Posterior cingulate gyrus (tissue), 11 donors: ENCODE data around the gene C1QTNF4.
A peak's percentile ranks its signal among the peaks of the same experiment; 100 is the strongest.
"Not testable (repeated sequence)": the region's sequence is repeated elsewhere in the genome, so short reads cannot be mapped to it uniquely, and the experiment has no call there.

Experiments used
- DNase-seq, 10 donors: peaks; one replicate each; pipeline versions ENCODE4 v3.0.0 to v3.0.0-alpha.2; 2020 to 2021; ENCODE audit warnings: mixed read lengths in 3 of 10
- intact Hi-C: fragments of 100-400 bp; cut with DNase I; formaldehyde crosslinking; loops from one replicate; pipeline ENCODE4 v1.15.1; 2023

C1QTNF4 gene

GRCh38 chr11:47593934-47594855 lies at the start of gene C1QTNF4:
TSS of gene C1QTNF4 (minus strand) at chr11:47594411. CDS start at chr11:47590810, 3,601 bp downstream.
- intact Hi-C loops = no loop called here
- peak in 1 of 10 donors; percentile 83 for DNase-seq

- DNase-seq = peak; percentile 90 to 99 (median 94)
- intact Hi-C loops = loop anchor here (2.0 to 10.0 kb wide), 3 partner anchors 65 to 203 kb away; partner anchors contain the start of genes KBTBD4, NDUFS3 and NUP160
These were observed 48.1 kb upstream of the C1QTNF4 start, which contains the start of gene MTCH2 for GRCh38 chr11:47642099-47642855. TSS of gene MTCH2 (minus strand) at chr11:47642559. CDS start at chr11:47642465, 94 bp downstream.

- peak in 7 of 10 donors; percentile 14 to 90 (median 37) for DNase-seq
- intact Hi-C loops = loop anchor here (2.0 to 10.0 kb wide), 3 partner anchors 64 to 203 kb away; partner anchors contain the start of genes KBTBD4, NDUFS3 and NUP160
These were observed 47.4 kb upstream of the C1QTNF4 start for GRCh38 chr11:47641600-47642098.

GRCh38 chr11:47640506-47640905 lies 46.3 kb upstream of the C1QTNF4 start:
- intact Hi-C loops = loop anchor here (5.0 to 10.0 kb wide), 2 partner anchors 63 to 204 kb away; partner anchors contain the start of genes KBTBD4, NDUFS3 and NUP160
- not testable (repeated sequence) for DNase-seq

GRCh38 chr11:47636331-47636730 lies 42.1 kb upstream of the C1QTNF4 start:
- intact Hi-C loops = not testable (repeated sequence)

GRCh38 chr11:47631473-47631872 lies 37.3 kb upstream of the C1QTNF4 start:
- intact Hi-C loops = no loop called here
- DNase-seq = no peak

More at GRCh38 chr11:47636331-47636730, 42.1 kb upstream of the C1QTNF4 start:
- DNase-seq = not testable (repeated sequence)

GRCh38 chr11:47628026-47628425 lies 33.8 kb upstream of the C1QTNF4 start:
- intact Hi-C loops = no loop called here
- DNase-seq = no peak

GRCh38 chr11:47626234-47626633 lies 32.0 kb upstream of the C1QTNF4 start:
- no peak for DNase-seq
- intact Hi-C loops = no loop called here

- intact Hi-C loops = no loop called here
- DNase-seq = no peak
These were observed 26.7 kb upstream of the C1QTNF4 start for GRCh38 chr11:47620836-47621378.

GRCh38 chr11:47617417-47617809 lies 23.2 kb upstream of the C1QTNF4 start:
- no peak for DNase-seq
- intact Hi-C loops = no loop called here

- intact Hi-C loops = no loop called here
- DNase-seq = peak in 4 of 10 donors; percentile 48 to 71 (median 67)
These were observed 22.7 kb upstream of the C1QTNF4 start for GRCh38 chr11:47616726-47617416.

GRCh38 chr11:47615249-47615648 lies 21.0 kb upstream of the C1QTNF4 start:
- intact Hi-C loops = no loop called here
- DNase-seq = no peak

- no peak for DNase-seq
- intact Hi-C loops = no loop called here
These were observed 17.2 kb upstream of the C1QTNF4 start for GRCh38 chr11:47611348-47611794.

- peak in 1 of 10 donors; percentile 17 for DNase-seq
- intact Hi-C loops = no loop called here
These were observed 15.5 kb upstream of the C1QTNF4 start for GRCh38 chr11:47609675-47610074.

- DNase-seq = peak in 5 of 10 donors; percentile 46 to 94 (median 70)
- intact Hi-C loops = no loop called here
These were observed 13.2 kb upstream of the C1QTNF4 start for GRCh38 chr11:47607380-47607779.

GRCh38 chr11:47606731-47607130 lies 12.5 kb upstream of the C1QTNF4 start:
- intact Hi-C loops = no loop called here
- DNase-seq = no peak

GRCh38 chr11:47605921-47606320 lies 11.7 kb upstream of the C1QTNF4 start:
- no peak for DNase-seq
- intact Hi-C loops = no loop called here

- DNase-seq = no peak
- intact Hi-C loops = no loop called here
These were observed 9.1 kb upstream of the C1QTNF4 start for GRCh38 chr11:47603295-47603694.

- DNase-seq = no peak
- intact Hi-C loops = no loop called here
These were observed 5.7 kb upstream of the C1QTNF4 start for GRCh38 chr11:47599902-47600301.

GRCh38 chr11:47595967-47596366 lies 1.8 kb upstream of the C1QTNF4 start:
- no peak for DNase-seq

More at GRCh38 chr11:47595967-47596366, 1.8 kb upstream of the C1QTNF4 start:
- intact Hi-C loops = no loop called here
